Mesodermal cell (in vitro differentiated cells): ENCODE data around the gene ERFL.
A peak's percentile ranks its signal among the peaks of the same experiment; 100 is the strongest.

ENCODE experiments used
- H3K27ac ChIP-seq: 2 replicates; pipeline ENCODE4 v1.7.0; 2013; ENCODE audit warnings: mild to moderate bottlenecking, low read depth, low read length, moderate library complexity; ENCODE audit not compliant: severe bottlenecking
- H3K36me3 ChIP-seq: 2 replicates; pipeline ENCODE4 v1.7.1; 2013; ENCODE audit warnings: mild to moderate bottlenecking, low read length, moderate library complexity; ENCODE audit not compliant: control insufficient read depth, insufficient read depth
- H3K4me1 ChIP-seq: one replicate; pipeline ENCODE4 v1.7.1; 2013; ENCODE audit warnings: mild to moderate bottlenecking, low read length; ENCODE audit not compliant: insufficient read depth, control insufficient read depth, poor library complexity, severe bottlenecking
- H3K4me3 ChIP-seq: 2 replicates; pipeline ENCODE4 v1.7.0; 2013; ENCODE audit warnings: low read length, control low read depth, mild to moderate bottlenecking; ENCODE audit not compliant: insufficient read depth, poor library complexity, severe bottlenecking; ENCODE audit errors: extremely low read depth
- H3K9me3 ChIP-seq: 2 replicates; pipeline ENCODE4 v1.7.1; 2013; ENCODE audit warnings: mild to moderate bottlenecking, low read length, moderate library complexity; ENCODE audit not compliant: control insufficient read depth
- WGBS, 2 experiments: methylation state at CpG; one replicate each; pipeline ENCODE4 v1.1.5; 2013; ENCODE audit warnings: missing lambda C conversion rate in 2 of 2; ENCODE audit not compliant: insufficient coverage in 2 of 2; 5-methylcytosine and 5-hydroxymethylcytosine counted together

ERFL gene

GRCh38 chr19:41860419-41861115 is 67.7 kb downstream of the ERFL start:
- no peaks in the 10 kb centered on the region for H3K9me3 ChIP-seq
- H3K4me3 ChIP-seq: peak overlapping the region; percentile 96
- H3K27ac ChIP-seq: peak overlapping the region; percentile 94
- peaks cover 41% of the 10 kb centered on the region for H3K4me1 ChIP-seq
- 1% methylated on average over 26 to 37 of the region's 45 CpGs for WGBS, 2 experiments
- peaks cover 50% of the 10 kb centered on the region for H3K36me3 ChIP-seq

- WGBS, 2 experiments: 0% methylated on average over 42 to 62 of the region's 76 CpGs
- H3K4me3 ChIP-seq: peak within 1 kb of the TSS; percentile 96
- peak within 1 kb of the TSS; percentile 94 for H3K27ac ChIP-seq
- no peaks in the 10 kb centered on the region for H3K9me3 ChIP-seq
- peaks cover 42% of the 10 kb centered on the region for H3K36me3 ChIP-seq
- H3K4me1 ChIP-seq: peaks cover 35% of the 10 kb centered on the region
These were observed 68.4 kb downstream of the ERFL start, which contains the start of gene RPS19 for GRCh38 chr19:41859618-41860418. Gene RPS19 (plus strand): TSS chr19:41860255. CDS start chr19:41860775, 520 bp downstream.

- H3K27ac ChIP-seq: no peak overlapping the region
- 10 to 11% methylated on average over 6 to 7 of the region's 8 CpGs for WGBS, 2 experiments
- H3K4me3 ChIP-seq: peak overlapping the region; percentile 96
These were observed 69.0 kb downstream of the ERFL start for GRCh38 chr19:41859213-41859617.

More at GRCh38 chr19:41859213-41859617, 69.0 kb downstream of the ERFL start:
- H3K9me3 ChIP-seq: no peaks in the 10 kb centered on the region
- peaks cover 29% of the 10 kb centered on the region for H3K4me1 ChIP-seq
- peaks cover 36% of the 10 kb centered on the region for H3K36me3 ChIP-seq
